K562 (cell line): ENCODE data around the gene HIPK2. TPM values are rescaled to one million over a fixed set of nuclear protein-coding genes. Genes with fewer than 3 reads are reported as not detected.
A peak's percentile ranks its signal among the peaks of the same experiment; 100 is the strongest.

Source experiments
- CTBP1 ChIP-seq: fragments of 450-650 bp; IDR thresholded peaks from 2 replicates; pipeline ENCODE4 v1.6.1; 2016; ENCODE audit warnings: borderline replicate concordance
- HNRNPH1 ChIP-seq: fragments of 200-400 bp; formaldehyde crosslinking; optimal IDR thresholded peaks from 2 replicates; pipeline ENCODE3; 2017; ENCODE audit warnings: low read depth, mild to moderate bottlenecking, low read length, moderate library complexity
- L3MBTL2 ChIP-seq: fragments of 450-650 bp; IDR thresholded peaks from 2 replicates; pipeline ENCODE4 v1.6.1; 2016; ENCODE audit warnings: mild to moderate bottlenecking, moderate library complexity
- NR2C1 ChIP-seq, 2 experiments: fragments of 450-650 bp; IDR thresholded peaks; 2 replicates each; pipeline ENCODE4 v1.6.1; 2017; ENCODE audit warnings: mild to moderate bottlenecking in 2 of 2, antibody characterized with exemption in 1 of 2, inconsistent platforms in 1 of 2, missing compliant biosample characterization in 1 of 2, missing genetic modification characterization in 1 of 2
- RBM15 ChIP-seq: fragments of 200-400 bp; formaldehyde crosslinking; IDR thresholded peaks from 2 replicates; pipeline ENCODE4 v1.6.1; 2018; ENCODE audit warnings: mild to moderate bottlenecking, low read length, moderate library complexity; ENCODE audit not compliant: insufficient read depth
- STAT5B ChIP-seq: fragments of 250-450 bp; sonication (Bioruptor Pico); IDR thresholded peaks from 2 replicates; pipeline ENCODE4 v1.8.0; 2021; ENCODE audit warnings: mild to moderate bottlenecking, inconsistent platforms
- U2AF2 ChIP-seq: fragments of 200-400 bp; formaldehyde crosslinking; optimal IDR thresholded peaks from 2 replicates; pipeline ENCODE3; 2017; ENCODE audit warnings: low read depth, mild to moderate bottlenecking, low read length
- ZNF324 ChIP-seq: fragments of 250-450 bp; sonication (Bioruptor Pico); IDR thresholded peaks from 2 replicates; pipeline ENCODE4 v1.4.0; 2020; ENCODE audit warnings: mild to moderate bottlenecking
- polyA plus RNA-seq, 8 experiments: library from polyadenylated mRNA; depleted of rRNA in 4 of 8; stranded (reverse) in 5 of 8; unstranded in 3 of 8; fragments of >200 nt; fragmentation: Nextera tagmentation in 2 of 8; fragmentation: Illumina TruSeq in 1 of 8; extraction: Ambion mirVana in 2 of 8; extraction: Trizol in 1 of 8; gene quantifications; 2 replicates each; pipeline versions ENCODE4 v1.2.1 to v1.2.3, GENCODE V29; 2011 to 2014; ENCODE audit warnings: inconsistent platforms in 1 of 8, missing spikeins in 1 of 8
- total RNA-seq, 7 experiments: library from RNA; depleted of rRNA in 6 of 7; stranded (reverse); fragments of >200 nt in 6 of 7; fragmentation: Illumina TruSeq in 2 of 7; extraction: Trizol in 2 of 7; gene quantifications; 2 replicates each; pipeline versions ENCODE4 v1.2.1 to v1.2.3, GENCODE V29; 2011 to 2021; ENCODE audit warnings: low replicate concordance in 1 of 7
- TF ChIP-seq, protein P1 (sequence below): sonication (generic); formaldehyde crosslinking; IDR thresholded peaks from 2 replicates; pipeline ENCODE4 v1.8.1; 2023; ENCODE audit warnings: mild to moderate bottlenecking, missing genetic modification reagents
- TF ChIP-seq, protein P2 (sequence below): fragments of 450-650 bp; IDR thresholded peaks from 2 replicates; pipeline ENCODE4 v1.6.1; 2017; ENCODE audit warnings: antibody characterized with exemption
- TF ChIP-seq, protein P3 (sequence below), 2 experiments: IDR thresholded peaks in 1 of 2; conservative IDR thresholded peaks in 1 of 2; 2 replicates each; pipeline ENCODE4 v1.6.1; 2016; ENCODE audit warnings: low read depth in 2 of 2, mild to moderate bottlenecking in 1 of 2, missing compliant biosample characterization in 1 of 2, missing genetic modification characterization in 1 of 2, moderate library complexity in 1 of 2
- TF ChIP-seq, protein P4 (sequence below): sonication (generic); formaldehyde crosslinking; IDR thresholded peaks from 2 replicates; pipeline ENCODE4 v1.8.1; 2023; ENCODE audit warnings: mild to moderate bottlenecking, missing genetic modification reagents
- TF ChIP-seq, protein P5 (sequence below): IDR thresholded peaks from 2 replicates; pipeline ENCODE4 v1.6.1; 2016; ENCODE audit warnings: missing genetic modification characterization, missing compliant biosample characterization

The HIPK2 gene
- total and polyA plus RNA-seq, 9 of the 15 experiments (the other 6 are each of a cell fraction or from before 2014, with no cell fraction given) = 0.69 to 19.8 (median 5.1) TPM

DNA sequence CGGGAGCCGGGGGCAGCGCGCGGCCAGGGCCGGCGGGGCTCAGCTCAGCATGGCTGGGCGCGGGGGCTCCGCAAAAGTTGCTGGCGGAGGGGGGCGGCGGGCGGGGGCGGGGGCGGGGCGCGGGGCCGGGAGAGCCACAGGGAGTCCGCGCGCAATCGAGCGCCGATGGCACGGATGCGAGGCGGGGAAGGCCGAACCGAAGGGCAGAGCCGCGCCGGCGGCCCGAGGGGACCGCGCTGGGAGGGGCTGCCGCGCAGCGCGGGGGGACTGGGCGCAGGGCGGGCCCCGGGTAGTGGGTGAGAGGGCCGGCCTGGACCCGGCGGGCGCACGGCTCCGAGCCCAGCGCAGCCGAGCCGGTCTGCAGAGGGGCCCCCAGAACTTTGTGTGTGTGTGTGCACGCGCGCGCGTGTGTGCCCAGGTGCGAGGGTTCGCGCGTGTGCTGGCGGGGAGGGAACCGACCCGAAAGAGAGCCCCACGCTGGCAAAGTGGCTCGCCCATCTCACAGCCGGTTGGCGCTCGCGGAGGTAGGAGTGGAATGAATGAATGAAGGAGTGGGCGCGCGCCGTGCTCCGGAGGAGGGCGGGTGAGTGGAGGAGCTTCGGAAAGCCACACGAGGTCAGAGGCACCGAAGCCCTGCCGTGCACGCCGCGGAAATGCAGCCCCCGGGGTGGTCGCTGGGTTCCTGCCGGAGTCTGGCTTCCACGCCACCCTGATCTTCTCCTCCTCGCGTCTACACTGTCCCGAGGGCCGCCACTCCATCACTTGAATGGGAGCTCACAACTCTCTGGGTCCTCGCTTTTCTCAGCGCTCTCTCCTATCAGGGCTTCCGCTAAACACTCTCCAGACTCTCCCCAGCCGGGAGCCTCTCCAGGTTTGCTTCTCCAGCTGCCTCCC is at the start of gene HIPK2 (continued):
- TF ChIP-seq, protein P1, sequence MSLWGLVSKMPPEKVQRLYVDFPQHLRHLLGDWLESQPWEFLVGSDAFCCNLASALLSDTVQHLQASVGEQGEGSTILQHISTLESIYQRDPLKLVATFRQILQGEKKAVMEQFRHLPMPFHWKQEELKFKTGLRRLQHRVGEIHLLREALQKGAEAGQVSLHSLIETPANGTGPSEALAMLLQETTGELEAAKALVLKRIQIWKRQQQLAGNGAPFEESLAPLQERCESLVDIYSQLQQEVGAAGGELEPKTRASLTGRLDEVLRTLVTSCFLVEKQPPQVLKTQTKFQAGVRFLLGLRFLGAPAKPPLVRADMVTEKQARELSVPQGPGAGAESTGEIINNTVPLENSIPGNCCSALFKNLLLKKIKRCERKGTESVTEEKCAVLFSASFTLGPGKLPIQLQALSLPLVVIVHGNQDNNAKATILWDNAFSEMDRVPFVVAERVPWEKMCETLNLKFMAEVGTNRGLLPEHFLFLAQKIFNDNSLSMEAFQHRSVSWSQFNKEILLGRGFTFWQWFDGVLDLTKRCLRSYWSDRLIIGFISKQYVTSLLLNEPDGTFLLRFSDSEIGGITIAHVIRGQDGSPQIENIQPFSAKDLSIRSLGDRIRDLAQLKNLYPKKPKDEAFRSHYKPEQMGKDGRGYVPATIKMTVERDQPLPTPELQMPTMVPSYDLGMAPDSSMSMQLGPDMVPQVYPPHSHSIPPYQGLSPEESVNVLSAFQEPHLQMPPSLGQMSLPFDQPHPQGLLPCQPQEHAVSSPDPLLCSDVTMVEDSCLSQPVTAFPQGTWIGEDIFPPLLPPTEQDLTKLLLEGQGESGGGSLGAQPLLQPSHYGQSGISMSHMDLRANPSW (CRISPR knock-in tag) = peak; percentile 38; the same call in 1 of the 2 replicates
- TF ChIP-seq RBM15 = no peak
- TF ChIP-seq STAT5B (CRISPR knock-in tag) = no peak
- TF ChIP-seq, protein P2, sequence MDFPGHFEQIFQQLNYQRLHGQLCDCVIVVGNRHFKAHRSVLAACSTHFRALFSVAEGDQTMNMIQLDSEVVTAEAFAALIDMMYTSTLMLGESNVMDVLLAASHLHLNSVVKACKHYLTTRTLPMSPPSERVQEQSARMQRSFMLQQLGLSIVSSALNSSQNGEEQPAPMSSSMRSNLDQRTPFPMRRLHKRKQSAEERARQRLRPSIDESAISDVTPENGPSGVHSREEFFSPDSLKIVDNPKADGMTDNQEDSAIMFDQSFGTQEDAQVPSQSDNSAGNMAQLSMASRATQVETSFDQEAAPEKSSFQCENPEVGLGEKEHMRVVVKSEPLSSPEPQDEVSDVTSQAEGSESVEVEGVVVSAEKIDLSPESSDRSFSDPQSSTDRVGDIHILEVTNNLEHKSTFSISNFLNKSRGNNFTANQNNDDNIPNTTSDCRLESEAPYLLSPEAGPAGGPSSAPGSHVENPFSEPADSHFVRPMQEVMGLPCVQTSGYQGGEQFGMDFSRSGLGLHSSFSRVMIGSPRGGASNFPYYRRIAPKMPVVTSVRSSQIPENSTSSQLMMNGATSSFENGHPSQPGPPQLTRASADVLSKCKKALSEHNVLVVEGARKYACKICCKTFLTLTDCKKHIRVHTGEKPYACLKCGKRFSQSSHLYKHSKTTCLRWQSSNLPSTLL = no peak
- TF ChIP-seq L3MBTL2 = peak; percentile 99
- TF ChIP-seq CTBP1 = peak; percentile 77
- TF ChIP-seq, protein P3, sequence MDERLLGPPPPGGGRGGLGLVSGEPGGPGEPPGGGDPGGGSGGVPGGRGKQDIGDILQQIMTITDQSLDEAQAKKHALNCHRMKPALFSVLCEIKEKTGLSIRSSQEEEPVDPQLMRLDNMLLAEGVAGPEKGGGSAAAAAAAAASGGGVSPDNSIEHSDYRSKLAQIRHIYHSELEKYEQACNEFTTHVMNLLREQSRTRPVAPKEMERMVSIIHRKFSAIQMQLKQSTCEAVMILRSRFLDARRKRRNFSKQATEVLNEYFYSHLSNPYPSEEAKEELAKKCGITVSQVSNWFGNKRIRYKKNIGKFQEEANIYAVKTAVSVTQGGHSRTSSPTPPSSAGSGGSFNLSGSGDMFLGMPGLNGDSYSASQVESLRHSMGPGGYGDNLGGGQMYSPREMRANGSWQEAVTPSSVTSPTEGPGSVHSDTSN (CRISPR knock-in tag; IDR thresholded peaks at IDR 0.05; ENCODE audit: low read depth) = no peak
- TF ChIP-seq, protein P3 (tag; conservative IDR thresholded peaks at IDR 0.05; ENCODE audit: low read depth) = no peak
- TF ChIP-seq U2AF2 = no peak
- TF ChIP-seq, protein P4, sequence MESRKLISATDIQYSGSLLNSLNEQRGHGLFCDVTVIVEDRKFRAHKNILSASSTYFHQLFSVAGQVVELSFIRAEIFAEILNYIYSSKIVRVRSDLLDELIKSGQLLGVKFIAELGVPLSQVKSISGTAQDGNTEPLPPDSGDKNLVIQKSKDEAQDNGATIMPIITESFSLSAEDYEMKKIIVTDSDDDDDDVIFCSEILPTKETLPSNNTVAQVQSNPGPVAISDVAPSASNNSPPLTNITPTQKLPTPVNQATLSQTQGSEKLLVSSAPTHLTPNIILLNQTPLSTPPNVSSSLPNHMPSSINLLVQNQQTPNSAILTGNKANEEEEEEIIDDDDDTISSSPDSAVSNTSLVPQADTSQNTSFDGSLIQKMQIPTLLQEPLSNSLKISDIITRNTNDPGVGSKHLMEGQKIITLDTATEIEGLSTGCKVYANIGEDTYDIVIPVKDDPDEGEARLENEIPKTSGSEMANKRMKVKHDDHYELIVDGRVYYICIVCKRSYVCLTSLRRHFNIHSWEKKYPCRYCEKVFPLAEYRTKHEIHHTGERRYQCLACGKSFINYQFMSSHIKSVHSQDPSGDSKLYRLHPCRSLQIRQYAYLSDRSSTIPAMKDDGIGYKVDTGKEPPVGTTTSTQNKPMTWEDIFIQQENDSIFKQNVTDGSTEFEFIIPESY (CRISPR knock-in tag) = peak; percentile 14; the same call in 1 of the 2 replicates
- TF ChIP-seq, protein P5, sequence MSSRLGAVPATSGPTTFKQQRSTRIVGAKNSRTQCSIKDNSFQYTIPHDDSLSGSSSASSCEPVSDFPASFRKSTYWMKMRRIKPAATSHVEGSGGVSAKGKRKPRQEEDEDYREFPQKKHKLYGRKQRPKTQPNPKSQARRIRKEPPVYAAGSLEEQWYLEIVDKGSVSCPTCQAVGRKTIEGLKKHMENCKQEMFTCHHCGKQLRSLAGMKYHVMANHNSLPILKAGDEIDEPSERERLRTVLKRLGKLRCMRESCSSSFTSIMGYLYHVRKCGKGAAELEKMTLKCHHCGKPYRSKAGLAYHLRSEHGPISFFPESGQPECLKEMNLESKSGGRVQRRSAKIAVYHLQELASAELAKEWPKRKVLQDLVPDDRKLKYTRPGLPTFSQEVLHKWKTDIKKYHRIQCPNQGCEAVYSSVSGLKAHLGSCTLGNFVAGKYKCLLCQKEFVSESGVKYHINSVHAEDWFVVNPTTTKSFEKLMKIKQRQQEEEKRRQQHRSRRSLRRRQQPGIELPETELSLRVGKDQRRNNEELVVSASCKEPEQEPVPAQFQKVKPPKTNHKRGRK (tag) = no peak
- no peak for TF ChIP-seq ZNF324 (CRISPR knock-in tag)
- TF ChIP-seq NR2C1 (IDR thresholded peaks at IDR 0.05) = no peak
- no peak; the same call in 1 of the 2 replicates for TF ChIP-seq NR2C1 (tag; IDR thresholded peaks at IDR 0.05)
- TF ChIP-seq HNRNPH1 = no peak
